Cardiac fibroblast (primary cell): ENCODE results near the gene SPRTN.

Experiments
- DNase-seq, 2 donors: peaks; one replicate each; pipeline versions ENCODE4 v3.0.0 to v3.0.0-alpha.2; 2010; ENCODE audit warnings: low read depth in 2 of 2
- H3K4me3 ChIP-seq, 2 donors: replicated peaks in 1 of 2; 1 replicate in 1 of 2; 2 replicates in 1 of 2; pipeline ENCODE4 v1.5.1; 2011; ENCODE audit warnings: low read depth in 2 of 2, low read length in 2 of 2, mild to moderate bottlenecking in 2 of 2, moderate library complexity in 1 of 2
- TF ChIP-seq, protein P1 (sequence below): IDR thresholded peaks from one replicate; pipeline ENCODE4 v1.5.1; 2011; ENCODE audit warnings: low read depth, mild to moderate bottlenecking, low read length, inconsistent platforms

Gene SPRTN

DNA sequence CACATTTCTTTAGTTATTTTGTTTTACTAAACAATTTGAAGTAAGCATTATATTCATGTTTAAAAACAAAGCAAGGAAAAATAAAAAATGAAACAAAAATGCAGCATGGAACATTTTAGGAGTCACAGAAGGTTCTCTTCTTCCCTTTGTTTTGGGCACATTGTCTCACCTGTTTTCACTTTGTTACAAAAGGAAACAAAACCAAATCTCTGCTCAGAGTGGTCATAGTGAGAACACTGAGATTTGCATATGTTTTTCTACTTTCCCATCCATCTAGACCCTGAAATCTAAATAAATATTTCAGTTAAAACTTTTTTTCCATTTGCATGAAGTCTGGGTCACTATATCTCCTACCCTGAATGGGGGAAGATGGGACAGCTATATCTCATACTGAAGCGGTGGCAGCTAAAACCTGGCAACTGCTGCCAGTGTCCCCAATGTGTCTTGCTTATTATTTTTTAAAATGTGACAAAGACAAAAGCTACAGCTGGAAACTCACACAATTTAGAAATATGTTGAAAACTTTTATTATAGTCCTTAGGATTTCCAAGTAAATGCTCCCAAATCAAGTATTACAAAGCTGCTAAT lies 3.9 kb upstream of the SPRTN start:
- TF ChIP-seq, protein P1, sequence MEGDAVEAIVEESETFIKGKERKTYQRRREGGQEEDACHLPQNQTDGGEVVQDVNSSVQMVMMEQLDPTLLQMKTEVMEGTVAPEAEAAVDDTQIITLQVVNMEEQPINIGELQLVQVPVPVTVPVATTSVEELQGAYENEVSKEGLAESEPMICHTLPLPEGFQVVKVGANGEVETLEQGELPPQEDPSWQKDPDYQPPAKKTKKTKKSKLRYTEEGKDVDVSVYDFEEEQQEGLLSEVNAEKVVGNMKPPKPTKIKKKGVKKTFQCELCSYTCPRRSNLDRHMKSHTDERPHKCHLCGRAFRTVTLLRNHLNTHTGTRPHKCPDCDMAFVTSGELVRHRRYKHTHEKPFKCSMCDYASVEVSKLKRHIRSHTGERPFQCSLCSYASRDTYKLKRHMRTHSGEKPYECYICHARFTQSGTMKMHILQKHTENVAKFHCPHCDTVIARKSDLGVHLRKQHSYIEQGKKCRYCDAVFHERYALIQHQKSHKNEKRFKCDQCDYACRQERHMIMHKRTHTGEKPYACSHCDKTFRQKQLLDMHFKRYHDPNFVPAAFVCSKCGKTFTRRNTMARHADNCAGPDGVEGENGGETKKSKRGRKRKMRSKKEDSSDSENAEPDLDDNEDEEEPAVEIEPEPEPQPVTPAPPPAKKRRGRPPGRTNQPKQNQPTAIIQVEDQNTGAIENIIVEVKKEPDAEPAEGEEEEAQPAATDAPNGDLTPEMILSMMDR, result no peak
- DNase-seq, result no peak
- peak overlapping the region; percentile 29 to 41 for H3K4me3 ChIP-seq

DNA sequence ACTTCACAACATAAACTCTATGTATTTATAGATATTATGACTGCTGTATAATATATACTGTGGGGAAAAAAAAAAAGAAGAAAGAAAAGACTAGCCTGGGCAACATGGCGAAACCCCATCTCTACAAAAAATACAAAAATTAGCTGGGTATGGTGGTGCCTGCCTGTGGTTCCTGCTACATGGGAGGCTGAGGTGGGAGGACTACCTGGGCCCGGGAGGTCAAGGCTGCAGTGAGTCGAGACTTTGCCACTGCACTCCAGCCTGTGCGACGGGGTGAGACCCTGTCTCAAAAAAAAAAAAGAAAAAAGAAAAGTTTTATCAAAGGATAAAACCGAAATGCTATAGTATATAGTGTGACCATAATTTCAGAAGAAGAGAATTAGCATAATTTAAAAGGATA lies 3.1 kb upstream of the SPRTN start:
- no peak for DNase-seq
- peak overlapping the region; percentile 25 to 41 for H3K4me3 ChIP-seq

DNA sequence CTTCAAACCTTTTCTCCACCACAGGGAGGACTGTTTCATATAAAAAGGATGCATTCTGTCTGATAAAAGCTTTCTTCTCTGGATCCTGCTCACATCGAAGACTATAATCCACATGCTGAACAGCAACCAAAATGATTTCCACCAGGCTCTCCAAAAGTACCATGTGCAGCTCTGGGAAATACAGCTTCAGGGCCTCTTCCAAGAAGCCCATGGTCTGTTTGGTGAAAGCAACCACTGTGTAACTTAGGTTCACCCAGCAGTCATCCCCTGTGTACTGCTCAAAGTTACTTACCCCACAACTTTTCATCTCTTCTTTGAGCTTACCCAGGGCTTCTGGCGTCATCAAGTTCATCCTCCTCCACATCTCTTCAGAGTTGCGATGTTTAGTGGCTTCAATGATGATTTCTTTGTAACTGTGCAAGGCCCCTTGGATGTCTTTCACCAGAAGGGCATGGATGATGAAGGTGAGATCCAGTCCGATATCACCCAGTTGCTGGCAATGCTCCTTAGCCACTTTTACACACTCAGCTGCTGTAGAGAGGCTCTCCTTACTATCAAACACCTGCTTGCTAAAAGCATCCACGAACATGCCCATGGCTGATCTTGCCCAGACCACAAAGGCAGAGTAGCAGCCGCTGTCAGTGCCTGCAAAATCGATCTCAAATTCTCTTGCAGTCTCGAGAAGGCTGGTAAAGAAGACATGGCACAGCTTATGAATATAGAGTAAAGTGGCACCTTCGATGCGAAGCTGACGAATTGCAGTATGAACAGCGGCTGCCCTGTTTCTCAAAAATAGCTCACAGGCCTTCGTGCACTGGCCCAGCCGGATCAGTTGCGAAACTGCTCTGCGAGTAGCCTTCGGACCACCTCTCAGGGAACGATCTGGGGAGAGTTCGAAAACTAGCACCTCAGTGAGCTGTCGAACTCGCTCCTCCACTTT lies 2.2 kb upstream of the SPRTN start:
- TF ChIP-seq, protein P1, result no peak
- no peak for DNase-seq
- H3K4me3 ChIP-seq, result peak overlapping the region; percentile 93 to 99

More for the DNA sequence above, 3.1 kb upstream of the SPRTN start:
- TF ChIP-seq, protein P1, result no peak

DNA sequence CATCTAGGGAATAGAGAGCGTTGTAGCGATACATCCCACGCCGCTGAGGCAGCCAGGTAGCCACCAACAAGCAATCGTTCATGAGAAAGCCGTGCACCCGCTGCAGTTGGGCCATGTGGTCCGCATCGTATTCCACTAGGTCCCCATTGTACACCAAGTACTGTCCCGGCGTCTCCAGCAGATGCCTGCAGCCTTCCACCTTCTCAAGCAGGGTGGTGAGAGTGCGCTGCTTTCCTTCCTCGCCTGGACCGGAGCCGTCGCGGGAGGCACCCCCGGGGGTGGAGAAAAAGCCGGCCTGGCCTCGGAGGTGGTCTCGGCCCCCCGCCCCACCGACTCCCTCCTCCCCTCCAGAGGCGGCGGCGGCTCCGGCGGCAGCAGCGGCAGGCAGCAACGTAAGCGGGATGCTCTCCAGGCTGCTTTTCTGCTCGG lies 1.0 kb upstream of the SPRTN start:
- DNase-seq, result no peak
- TF ChIP-seq, protein P1, result no peak
- peak overlapping the region; percentile 93 to 99 for H3K4me3 ChIP-seq

DNA sequence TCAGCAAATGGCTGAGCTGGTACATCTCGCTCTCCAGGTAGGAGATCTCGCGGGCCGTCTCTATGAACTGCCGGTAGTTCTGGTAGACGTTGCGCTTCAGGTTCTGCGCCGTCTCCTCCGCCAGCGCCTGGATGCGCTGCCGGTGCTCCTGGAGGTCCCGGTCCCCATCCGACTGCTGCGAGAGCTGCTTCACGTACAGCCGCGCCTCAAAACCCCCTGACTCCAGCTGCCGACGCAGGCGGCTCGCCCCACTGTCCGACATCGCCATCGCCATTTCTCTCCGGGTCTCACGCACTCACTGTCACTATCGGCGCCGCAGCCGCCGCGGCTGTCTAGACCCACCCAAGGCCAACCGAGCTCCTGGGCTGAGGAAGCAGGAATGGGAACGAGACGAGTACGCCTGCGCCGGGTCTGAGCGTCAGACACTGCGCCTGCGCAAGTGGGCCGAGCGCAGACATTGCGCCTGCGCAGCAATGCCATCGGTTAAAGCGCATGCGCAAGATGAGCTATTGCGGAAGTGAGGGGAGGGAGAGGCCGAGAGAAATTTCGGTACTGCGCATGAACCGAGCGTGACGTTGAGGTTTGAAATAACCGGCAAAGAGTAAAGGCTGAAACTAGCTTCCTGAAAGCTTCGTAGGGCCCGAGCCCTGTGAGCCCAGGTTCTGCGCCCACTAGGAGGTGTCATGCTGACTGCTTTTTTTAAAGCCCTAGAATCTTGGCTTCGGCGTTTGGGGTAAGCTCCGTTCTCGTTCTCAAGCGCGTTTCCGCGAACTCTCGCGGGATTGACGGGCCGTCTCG lies 422 bp upstream of the SPRTN start, which contains the start of gene EXOC8:
TSS of gene EXOC8 (minus strand) at position 381 of the 798 bp plus-strand sequence. CDS start at position 274, 107 bp downstream.
- DNase-seq, result peak; percentile 97 to 98
- TF ChIP-seq, protein P1, result no peak
- peak within 1 kb of the TSS; percentile 93 to 99 for H3K4me3 ChIP-seq

DNA sequence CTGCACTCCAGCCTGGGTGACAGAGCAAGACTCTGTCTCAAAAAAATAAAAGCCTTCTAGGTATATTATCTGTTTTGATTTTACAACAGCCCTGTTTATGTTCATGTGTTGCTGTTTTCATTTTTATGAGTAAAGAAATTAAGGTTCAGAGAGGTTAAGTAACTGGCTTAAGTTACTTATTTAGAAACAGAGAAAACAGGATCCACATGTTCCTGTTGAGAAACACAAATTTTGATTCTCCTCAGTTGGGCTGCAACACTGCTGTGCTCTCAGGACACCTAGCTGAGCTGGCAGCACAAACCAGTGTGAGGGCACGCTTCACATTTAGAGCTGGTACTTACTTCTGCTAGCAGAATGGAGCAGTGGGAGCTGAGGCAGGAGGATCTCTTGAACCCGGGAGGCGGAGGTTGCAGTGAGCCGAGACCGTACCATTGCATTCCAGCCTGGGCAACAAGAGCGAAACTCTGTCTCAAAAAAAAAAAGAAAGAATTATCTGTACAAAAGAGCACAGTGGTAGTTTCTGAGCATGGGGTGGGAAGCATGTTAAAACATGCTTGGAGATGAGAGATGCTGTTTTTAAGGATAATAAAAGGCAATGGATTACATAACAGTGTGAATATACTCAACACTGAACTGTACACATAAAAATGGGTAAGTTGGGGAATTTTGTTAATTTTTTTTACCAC lies 2.4 kb downstream of the SPRTN start:
- no peak overlapping the region for H3K4me3 ChIP-seq
- no peak for DNase-seq
- TF ChIP-seq, protein P1, result no peak
